ELF-1 (cell line): ENCODE results near the gene TP53BP2.

ENCODE experiments used
- DNase-seq: peaks from one replicate; pipeline ENCODE4 v3.0.0-alpha.2; 2016; ENCODE audit warnings: low read depth, low spot score

The TP53BP2 gene

DNA sequence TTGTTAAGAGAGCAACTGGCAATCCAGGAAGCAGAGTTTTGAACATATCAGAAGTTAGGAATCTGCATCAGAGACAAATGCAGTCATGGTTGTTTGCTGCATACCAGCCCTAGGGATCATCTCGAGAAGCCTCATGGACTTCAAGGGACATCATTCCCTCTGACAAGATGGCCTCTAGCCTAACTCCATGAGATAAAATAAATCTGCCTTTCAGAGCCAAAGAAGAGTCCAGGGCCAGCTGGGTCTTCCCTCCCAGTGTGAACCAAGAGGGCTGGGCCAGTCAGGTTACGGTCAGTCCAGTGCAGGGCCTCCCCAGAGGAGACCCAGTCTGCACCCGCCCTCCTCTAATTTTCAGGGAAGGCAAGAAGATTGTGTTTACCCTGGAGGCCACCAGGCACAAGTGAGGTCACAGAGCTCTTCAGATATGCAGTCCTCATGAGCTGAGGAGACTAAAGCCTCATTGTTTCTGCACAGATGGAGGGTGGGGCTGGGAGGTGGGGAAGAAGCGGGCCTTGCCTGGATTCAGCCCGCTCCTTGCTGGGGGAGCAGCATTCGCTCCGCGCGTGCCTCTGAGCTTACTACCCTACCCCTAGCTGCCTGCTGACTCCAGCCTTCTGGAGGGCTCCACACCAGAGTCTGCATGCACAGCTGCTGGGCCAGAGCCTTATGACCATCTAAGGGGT is 80.6 kb downstream of the TP53BP2 start:
- peak; percentile 87 for DNase-seq

DNA sequence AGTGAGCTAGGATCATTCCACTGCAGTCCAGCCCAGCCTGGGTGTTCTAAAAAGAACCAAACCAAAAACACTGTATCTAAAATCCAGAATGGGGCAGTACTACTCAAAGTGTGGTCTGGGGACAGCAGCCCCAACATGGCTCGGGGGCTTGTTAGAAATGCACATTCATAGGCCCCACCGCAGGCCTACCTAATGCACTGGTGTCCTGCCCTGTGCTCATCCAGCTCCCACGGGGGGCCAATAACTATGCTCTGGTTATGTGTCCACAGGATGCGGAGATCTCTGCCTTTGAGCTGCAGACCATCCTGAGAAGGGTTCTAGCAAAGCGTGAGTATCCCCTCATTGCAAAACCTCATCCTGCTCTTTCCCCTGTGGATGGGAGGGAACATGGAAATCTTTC is 81.9 kb downstream of the TP53BP2 start:
- no peak for DNase-seq

DNA sequence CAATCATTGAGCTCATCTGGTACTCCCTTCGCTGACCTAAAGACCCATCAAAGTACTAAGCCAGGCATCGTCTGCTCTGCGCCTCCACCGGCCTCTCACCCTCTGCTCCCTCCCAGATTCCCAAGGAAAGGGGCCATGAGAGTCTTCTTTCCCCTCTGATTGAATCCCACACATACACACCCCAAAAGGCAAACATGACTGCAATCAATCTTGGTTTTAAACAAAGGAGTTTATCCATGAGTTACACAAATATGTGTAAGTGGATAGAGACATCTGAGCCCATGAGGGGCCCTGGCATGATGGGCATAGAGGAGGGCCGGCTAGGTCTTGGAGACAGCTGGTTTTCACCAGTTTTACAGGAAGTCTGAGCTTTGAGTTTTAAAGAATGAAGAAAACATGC is 82.5 kb downstream of the TP53BP2 start:
- DNase-seq = no peak

DNA sequence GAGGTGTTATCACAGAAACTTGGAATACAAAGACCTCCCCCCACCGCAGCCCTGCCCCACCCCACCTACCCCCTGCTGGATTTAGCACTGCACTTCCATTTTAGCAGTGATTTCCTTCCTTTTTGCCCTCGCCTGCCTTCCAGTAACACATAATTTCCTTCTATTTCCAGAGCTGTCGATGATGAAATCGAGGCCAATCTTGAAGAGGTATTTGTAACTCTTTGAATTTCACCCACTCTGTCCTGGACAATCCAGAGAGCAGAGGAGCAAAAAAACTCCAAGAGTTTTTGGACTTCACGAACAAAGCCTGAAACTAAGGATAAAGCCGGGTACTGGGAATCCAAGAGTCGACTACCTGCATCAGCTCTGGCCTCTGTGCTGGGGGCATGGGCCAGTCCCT is 84.3 kb downstream of the TP53BP2 start:
- no peak for DNase-seq

DNA sequence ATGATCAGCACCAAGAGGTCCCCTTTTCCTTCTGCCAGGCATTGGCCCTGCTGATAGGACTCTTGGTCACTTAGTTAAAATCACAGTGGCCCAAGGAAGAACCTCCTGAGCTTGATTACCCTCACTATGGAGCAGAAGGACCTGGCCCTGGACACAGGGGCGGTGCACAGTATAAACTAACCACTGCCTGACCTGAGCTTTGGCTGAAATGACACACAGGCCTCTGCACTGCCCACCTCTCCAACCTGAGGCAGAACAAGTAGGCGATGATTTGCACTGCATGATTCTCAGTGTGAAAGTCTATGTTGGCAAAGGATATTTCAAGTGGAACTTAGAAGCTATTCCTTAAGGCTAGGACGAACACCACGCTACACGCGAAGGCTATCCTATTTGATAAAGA is 84.9 kb downstream of the TP53BP2 start:
- no peak for DNase-seq

DNA sequence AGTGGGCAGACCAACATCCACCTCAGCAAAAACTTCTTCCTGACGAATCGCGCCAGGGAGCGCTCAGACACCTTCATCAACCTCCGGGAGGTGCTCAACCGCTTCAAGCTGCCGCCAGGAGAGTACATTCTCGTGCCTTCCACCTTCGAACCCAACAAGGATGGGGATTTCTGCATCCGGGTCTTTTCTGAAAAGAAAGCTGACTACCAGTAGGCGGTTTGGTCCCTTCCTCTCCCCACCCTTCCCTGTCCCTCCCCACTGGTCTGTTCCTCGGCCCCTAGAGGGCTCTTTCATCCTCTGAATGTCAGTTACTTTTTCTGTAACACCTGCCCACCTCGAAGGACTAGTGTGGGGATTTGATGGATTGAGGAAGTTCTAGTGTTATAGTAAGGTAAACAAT is 86.5 kb downstream of the TP53BP2 start:
- peak; percentile 72 for DNase-seq

DNA sequence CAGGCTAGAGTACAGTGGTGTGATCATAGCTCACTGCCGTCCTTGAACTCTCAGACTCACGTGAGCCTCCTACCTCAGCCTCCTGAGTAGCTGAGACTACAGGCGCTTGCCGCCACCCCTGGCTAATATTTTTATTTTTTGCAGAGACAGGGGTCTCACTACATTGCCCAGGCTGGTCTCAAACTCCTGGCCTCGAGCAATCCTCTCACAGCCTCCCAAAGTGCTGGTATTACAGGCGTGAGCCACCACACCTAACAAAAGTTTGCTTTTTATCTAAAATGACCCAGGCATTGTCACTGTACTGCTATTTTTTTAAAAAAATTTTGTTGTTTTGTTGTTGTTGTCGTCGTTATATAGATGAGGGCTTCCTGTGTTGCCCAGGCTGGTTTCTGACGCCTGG is 87.0 kb downstream of the TP53BP2 start:
- no peak for DNase-seq

DNA sequence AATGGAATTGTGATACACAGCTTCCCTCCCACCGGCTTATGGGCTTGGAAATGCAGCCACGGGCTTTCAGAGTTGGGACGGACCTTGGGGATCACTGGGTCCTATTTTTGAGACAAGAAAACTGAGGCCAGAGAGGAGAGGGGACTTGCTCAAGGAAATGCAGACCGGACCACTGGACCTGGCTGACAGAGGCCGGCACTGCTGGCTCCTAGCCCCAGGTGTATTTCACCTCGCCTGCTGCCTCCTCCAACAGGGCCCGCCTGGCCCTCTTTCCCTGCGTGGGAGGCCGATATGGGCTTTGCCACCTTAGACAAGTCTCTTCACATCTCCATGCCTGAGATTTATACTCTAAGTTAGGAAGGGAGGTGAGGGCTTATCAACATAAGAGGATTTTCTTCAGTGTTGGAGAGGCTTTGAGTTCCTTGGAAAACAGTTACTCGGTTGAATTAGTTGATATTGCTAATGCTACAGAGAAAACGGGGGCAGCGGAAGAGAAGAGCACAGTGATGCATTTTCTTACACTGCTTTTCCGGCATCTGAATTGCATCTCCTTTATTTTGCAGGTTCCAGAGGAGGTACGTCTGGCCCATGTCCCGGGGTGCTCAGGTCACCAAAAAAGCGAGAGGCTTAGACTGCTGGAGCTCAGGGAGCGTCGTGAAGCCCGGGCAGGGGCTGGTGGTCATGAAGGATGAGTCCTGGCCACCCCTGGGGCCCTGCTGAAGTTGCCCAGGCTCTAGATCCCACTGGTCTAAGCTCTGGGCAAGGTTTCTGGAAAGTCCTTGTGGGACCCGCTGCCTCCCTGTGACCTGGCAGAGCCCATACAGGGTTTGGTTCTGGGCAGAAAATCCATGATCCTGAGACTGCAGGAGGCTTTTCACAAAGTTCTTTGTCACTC is 88.7 kb downstream of the TP53BP2 start:
- no peak for DNase-seq

DNA sequence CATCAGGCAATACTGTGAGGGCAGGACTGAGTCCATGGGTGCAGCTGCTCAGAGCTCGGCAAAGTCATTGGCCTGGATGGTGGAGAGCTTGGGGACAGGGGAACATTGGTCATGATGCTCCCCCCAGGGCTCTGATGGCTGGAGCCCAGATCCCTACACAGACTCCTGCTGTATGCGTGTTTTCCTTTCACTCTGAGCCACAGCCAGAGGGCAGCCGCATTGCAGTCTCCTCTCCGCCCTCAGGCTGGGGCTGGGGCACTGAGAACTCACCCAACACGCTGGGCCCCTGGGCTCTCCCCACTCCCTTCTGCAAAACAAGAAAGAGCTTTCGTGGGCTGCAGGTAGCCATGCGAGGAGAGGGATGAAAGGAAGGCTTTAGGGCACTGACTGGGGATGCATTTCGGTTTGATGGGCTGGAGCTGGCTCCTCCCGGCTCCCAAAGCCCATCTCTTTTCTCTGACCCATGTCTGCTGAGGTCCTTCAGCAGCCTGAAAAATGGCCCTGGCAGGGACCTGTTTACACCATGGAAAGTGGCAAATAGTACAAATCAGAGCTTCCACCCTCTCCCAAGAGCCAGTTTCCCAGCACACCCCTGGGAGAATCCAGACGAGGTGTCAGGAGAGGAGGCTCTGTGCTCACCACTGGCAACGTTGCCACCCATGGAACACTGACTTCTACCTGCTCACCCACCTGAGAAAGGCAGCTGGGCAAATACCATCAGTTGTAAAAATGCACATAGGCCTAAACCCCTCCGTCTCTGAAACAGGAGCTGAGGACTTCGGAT is 89.6 kb downstream of the TP53BP2 start:
- DNase-seq = peak; percentile 67

DNA sequence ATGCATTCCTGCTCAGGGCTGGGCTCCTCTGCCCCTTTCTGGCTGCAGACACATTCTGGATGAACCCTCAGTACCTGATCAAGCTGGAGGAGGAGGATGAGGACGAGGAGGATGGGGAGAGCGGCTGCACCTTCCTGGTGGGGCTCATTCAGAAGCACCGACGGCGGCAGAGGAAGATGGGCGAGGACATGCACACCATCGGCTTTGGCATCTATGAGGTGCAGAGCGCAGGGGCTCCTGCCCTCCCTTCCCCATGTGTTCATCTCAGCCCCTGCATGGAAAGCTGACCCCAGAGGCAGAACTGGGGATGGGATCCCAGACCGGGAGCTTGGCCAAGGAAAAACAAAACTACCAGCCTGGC is 90.3 kb downstream of the TP53BP2 start:
- DNase-seq = no peak

DNA sequence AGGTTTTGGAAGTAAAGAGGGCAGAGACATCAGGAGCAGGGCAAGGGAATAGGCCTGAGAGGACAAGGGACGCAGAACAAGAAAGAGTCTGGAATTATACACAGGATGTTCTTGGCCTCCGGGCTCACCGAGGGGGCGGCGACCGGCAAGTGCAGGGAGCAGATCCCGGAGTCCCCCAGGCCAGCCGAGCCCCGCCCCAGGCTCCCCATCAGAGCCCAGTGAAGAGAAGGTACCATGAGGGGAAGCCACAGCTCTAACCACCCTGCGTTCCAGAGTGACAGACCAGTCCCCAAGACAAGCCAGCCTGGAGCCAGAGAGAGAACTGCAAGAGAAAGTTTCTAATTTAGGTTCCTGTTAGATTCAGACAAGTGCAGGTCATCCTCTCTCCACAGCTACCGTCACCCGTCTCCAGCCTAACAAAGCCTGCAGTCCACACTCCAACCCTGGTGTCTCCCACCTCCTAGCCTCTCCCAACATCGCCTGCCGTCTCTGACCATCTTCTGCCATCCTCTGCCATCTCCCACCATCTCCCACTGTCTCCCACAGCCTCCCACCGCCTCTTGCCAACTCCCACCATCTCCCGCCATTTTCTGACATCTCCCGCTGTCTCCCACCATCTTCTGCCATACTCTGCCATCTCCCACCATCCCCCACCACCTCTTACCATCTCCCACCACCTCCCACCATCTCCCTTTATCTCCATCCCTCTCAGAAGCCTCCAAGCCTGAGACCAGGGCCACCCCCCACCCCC is 90.9 kb downstream of the TP53BP2 start:
- no peak for DNase-seq

DNA sequence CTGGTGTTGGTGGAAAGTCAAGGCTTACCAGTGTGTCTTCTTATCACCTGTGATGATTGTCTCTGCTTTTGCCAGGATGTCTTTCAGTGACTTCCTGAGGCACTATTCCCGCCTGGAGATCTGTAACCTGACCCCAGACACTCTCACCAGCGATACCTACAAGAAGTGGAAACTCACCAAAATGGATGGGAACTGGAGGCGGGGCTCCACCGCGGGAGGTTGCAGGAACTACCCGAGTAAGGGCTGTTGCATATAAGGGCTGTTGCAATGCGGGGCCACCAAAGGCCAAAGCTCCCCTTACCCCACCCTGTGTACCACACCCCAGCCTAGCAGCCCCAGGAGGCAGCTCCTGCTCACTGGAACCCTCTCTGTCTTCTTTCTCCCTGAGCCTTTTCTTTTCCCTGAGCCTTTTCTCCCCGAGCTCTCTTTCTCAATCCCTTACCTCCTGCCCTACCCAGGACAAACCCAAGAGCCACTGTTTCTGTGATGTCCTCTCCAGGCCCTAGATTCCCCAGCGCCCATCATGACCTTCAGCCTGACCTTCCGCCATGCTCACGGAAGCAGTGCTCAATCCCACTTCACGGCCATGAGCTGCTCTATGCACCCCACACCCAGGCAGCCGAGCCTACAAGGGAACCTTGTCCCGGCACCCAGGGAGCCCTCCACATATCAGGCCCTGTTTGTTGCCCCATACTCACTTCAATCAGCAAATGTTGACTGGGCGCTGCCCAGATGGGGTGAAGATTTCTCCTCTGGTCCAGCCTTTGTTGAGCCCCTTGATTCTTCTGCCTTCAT is 92.8 kb downstream of the TP53BP2 start:
- DNase-seq = peak; percentile 81

DNA sequence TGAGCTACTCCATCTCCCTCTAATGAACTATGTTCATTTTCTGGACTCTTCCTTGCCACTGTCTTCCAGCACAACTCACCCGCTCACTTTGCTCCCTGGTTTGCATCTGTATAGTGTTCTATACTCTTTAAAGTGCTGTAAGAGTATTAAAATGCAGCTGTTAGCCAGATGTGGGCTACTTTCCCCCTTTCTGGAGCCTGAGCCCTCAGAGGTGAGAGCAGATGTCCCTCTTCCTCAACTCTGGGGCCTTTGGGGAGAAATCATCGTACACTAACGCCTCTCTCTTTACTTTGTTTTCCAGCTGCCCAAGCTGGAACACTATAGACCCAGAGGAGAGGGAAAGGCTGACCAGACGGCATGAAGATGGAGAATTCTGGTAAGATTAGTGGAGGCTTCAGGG is 94.1 kb downstream of the TP53BP2 start:
- no peak for DNase-seq

DNA sequence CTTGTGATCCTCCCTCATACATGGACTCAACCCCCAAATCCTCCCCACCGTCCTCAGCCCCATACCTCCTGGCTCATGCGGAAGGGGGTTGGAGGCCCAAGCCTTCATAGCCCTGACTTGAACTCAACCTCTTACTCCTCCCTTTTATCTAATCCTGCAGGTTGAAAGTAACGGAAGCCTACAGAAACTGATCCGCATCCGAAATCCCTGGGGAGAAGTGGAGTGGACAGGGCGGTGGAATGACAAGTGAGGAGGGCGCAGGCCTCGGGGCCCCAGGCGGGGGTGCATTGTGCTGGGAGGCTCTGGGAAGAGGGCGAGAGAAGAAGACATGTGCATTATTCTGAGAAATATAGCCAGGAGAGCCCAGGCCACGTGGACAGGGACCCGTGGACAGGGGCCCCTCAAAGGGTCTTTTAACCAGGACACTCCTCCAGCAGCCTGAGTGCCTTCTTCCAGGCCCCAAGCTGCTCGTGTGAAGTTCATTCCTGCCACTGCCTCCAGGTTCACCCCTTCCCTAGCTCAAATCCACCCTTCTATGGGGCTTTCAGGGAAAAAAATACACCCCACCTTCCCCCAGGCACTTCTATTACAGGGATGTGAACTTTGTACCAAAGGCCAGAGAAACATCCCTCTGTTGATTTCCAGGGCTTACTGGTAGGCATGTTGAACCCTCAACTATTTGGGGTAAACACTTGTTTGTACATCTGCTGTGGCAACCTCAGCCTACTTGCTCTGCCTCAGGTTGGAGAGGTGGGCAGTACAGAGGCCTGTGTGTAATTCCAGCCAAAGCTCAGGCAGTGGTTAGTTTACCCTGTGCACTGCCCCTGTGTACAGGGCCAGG is 94.8 kb downstream of the TP53BP2 start:
- no peak for DNase-seq

DNA sequence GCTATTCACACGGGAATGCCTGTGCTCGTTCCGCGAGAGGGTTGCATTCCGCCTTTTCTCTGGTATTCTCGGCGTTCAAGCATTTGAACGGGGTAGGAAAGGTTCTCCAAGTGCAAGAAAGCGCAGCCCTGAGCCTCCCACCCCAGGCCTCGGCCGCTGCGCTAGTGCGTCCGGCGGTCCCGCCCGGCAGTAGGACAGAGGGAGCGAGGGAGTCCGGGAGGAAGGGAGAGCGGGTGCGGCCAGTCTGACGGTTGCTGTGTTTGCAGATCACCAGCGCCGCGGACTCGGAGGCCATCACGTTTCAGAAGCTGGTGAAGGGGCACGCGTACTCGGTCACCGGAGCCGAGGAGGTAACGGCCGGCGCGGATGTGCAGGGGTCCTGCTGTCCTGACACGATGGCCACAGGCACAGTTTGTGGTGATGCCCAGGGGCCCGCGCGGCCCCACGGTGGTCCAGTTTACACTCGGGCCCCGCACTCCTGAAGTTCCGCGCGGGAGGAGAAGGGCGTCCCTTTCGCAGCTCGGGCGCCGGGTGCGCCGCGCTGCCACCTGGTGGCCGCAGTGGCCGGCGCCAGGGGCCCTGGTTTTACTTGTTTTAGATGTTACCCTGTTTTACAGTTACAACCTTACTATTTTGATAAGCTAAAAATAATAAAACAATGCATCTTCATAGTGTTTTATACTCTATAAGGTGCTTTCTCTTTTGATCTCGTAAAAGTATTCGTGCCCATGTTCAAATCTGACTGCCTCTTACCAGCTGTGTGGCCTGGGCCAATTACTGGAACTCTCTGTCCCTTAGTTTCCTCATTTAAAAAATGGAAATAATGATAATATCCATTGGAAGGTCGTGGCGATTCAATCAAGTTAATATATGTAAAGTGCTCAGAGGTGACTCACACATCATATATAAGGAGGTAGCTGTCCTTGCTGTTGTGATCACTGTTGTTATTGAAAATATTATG is 96.7 kb downstream of the TP53BP2 start:
- DNase-seq = peak; percentile 76

DNA sequence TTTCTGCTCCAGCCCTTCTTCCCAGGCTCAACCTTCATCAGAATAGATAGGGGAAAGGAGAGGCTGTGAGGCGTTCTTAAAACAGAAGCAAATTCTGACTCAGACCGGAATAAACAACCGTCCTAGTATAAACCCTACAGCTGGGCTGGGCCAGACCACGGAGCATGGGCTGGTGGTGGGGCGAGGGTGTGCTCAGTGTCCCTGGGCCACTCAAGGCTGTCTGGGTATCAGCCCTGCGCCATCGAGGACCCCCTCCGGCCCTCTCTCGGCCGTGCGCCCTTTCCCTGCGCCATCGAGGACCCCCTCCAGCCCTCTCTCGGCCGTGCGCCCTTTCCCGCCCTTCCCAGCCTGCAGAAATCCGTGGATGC is 97.4 kb downstream of the TP53BP2 start:
- peak; percentile 52 for DNase-seq

DNA sequence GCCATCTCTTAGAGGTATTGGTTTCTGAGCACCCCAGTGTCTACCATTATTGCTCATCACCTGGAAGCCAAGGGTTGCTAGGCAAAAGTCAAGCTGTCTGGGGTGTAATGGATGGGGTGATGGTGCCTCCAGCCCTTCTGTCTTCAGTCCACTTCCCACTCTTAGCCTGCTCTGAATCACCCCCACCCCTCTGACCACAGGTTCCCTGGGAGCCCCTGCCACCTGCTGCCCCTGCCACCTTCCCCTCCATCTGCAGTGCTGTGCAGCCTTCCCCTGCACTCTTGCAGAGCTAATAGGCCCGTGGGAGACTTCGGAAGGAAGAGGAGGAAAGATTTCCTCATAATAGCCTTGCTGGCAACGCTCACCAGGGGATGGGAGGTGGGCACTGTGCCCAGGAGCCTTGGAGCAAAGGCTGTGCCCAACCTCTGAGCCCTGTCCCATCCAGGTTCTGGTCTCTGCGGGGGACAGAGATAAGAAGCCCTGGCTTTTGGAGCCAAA is 97.9 kb downstream of the TP53BP2 start:
- DNase-seq = no peak

DNA sequence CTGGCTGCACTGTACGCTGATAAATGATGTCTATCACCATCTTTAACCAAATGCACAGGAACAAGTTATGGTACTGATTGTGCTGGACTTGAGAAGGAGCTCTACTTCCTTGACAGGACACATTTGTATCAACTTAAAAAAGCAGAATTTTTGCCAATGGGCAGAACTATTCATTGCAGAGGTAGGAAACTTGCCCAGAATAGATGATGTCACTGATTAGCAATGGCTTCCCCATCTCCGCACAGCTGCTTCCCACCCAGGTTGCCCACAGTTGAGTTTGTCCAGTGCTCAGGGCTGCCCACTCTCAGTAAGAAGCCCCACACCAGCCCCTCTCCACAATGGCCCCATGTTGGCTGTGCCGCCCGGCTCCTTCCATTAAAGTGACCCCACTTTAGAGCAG is 100.0 kb downstream of the TP53BP2 start:
- no peak for DNase-seq
